Upper lobe of left lung (tissue), 4 donors: ENCODE data around the gene CLASP1.

Experiments
- CTCF ChIP-seq, 6 experiments: fragments of 450-650 bp in 4 of 6; fragments of 200-600 bp in 2 of 6; sonication (generic) in 2 of 6; IDR thresholded peaks; one replicate each; pipeline ENCODE4 v1.5.1; 2016 to 2019; ENCODE audit warnings: antibody characterized with exemption in 6 of 6
- POLR2A ChIP-seq, 4 donors: fragments of 450-650 bp; IDR thresholded peaks; one replicate each; pipeline ENCODE4 v1.5.1; 2016 to 2017; ENCODE audit warnings: antibody characterized with exemption in 4 of 4, mild to moderate bottlenecking in 2 of 4
- POLR2AphosphoS5 ChIP-seq, 2 donors: sonication (generic); formaldehyde crosslinking; IDR thresholded peaks; one replicate each; pipeline ENCODE4 v1.5.1; 2017; ENCODE audit warnings: antibody characterized with exemption in 2 of 2

DNA sequence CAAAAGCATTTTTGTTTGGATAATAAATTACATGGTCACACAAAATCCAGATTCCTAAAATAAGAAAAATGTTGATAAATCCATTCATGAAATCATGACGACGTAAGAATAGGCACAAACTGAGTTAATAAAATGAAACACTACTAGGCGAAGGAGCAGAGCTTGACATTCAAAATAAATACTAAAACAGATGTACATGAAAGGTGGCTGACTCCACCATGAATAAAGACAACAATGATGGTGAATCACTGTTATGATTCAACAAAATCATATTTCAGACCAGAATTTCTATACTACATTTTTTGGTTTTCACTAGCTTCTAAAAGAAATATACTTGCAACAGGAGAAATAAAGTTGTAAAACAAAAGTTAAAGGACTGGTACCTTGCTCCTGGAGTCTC lies 240.6 kb downstream of the CLASP1 start:
- no peak for TF ChIP-seq CTCF (IDR thresholded peaks at IDR 0.05)
- TF ChIP-seq POLR2A (IDR thresholded peaks at IDR 0.05) = no peak
- no peak for TF ChIP-seq POLR2AphosphoS5 (IDR thresholded peaks at IDR 0.05)
